A204.1 (cell line): ENCODE measurements around the gene DCUN1D2.

ENCODE experiments used
- FAIRE-seq: peaks from 2 replicates; lab custom pipeline; 2012; peaks lifted over from hg19 to GRCh38; lab: Jason Lieb, UNC

The DCUN1D2 gene

GRCh38 chr13:113519556-113519955 lies 29.0 kb upstream of the DCUN1D2 start:
- no peak for FAIRE-seq

GRCh38 chr13:113518076-113518803 lies 27.7 kb upstream of the DCUN1D2 start:
- FAIRE-seq = no peak

GRCh38 chr13:113514847-113515246 lies 24.3 kb upstream of the DCUN1D2 start:
- no peak for FAIRE-seq

GRCh38 chr13:113513761-113514160 lies 23.2 kb upstream of the DCUN1D2 start:
- no peak for FAIRE-seq

GRCh38 chr13:113511361-113511760 lies 20.9 kb upstream of the DCUN1D2 start:
- no peak for FAIRE-seq

- no peak for FAIRE-seq
Measured at GRCh38 chr13:113510871-113511270, 20.4 kb upstream of the DCUN1D2 start.

- FAIRE-seq = no peak
Measured at GRCh38 chr13:113509989-113510388, 19.5 kb upstream of the DCUN1D2 start.

- FAIRE-seq = no peak
Measured at GRCh38 chr13:113508521-113509254, 18.2 kb upstream of the DCUN1D2 start.

- no peak for FAIRE-seq
Measured at GRCh38 chr13:113507505-113508345, 17.2 kb upstream of the DCUN1D2 start.

GRCh38 chr13:113506871-113507388 lies 16.4 kb upstream of the DCUN1D2 start:
- FAIRE-seq = no peak

- no peak for FAIRE-seq
Measured at GRCh38 chr13:113506025-113506685, 15.6 kb upstream of the DCUN1D2 start.

GRCh38 chr13:113502686-113503085 lies 12.2 kb upstream of the DCUN1D2 start:
- FAIRE-seq = no peak

- no peak for FAIRE-seq
Measured at GRCh38 chr13:113500530-113501265, 10.2 kb upstream of the DCUN1D2 start.

GRCh38 chr13:113499936-113500335 lies 9.4 kb upstream of the DCUN1D2 start:
- no peak for FAIRE-seq

- no peak for FAIRE-seq
Measured at GRCh38 chr13:113498905-113499304, 8.4 kb upstream of the DCUN1D2 start.

- no peak for FAIRE-seq
Measured at GRCh38 chr13:113497217-113497616, 6.7 kb upstream of the DCUN1D2 start.

- no peak for FAIRE-seq
Measured at GRCh38 chr13:113495494-113496210, 5.1 kb upstream of the DCUN1D2 start.

- FAIRE-seq = peak; percentile 54
Measured at GRCh38 chr13:113493315-113493951, 2.9 kb upstream of the DCUN1D2 start.

- FAIRE-seq = no peak
Measured at GRCh38 chr13:113491982-113492381, 1.5 kb upstream of the DCUN1D2 start.

- FAIRE-seq = no peak
Measured at GRCh38 chr13:113491418-113491883, 940 bp upstream of the DCUN1D2 start.
